WTC11 (cell line): ENCODE data around the gene PHF21B. TPM values are rescaled to one million over a fixed set of nuclear protein-coding genes. Genes with fewer than 3 reads are reported as not detected.

ENCODE experiments used
- ATAC-seq: fragments of 200-7000 bp; cut with Tn5 transposase; 2 replicates; pipeline ENCODE4 v1.10.0; 2021; ENCODE audit warnings: mild to moderate bottlenecking, moderate library complexity
- CTCF ChIA-PET: fragments of 300-600 bp; sonication (Branson Sonifier 250); formaldehyde crosslinking; loops from one replicate; lab custom pipeline; 2021; ENCODE audit warnings: antibody characterized with exemption; lab: Charles Lee
- POLR2A ChIA-PET: fragments of 350-600 bp; sonication (Branson Sonifier 250); formaldehyde crosslinking; loops from one replicate; lab custom pipeline; 2021; ENCODE audit warnings: antibody characterized with exemption; lab: Charles Lee
- DNase-seq: peaks from one replicate; pipeline ENCODE4 v3.0.0; 2021; ENCODE audit warnings: low spot score
- H3K27ac Mint-ChIP-seq: 2 replicates; pipeline ENCODE4 v1.8.0; 2021; ENCODE audit warnings: mixed read lengths
- H3K27me3 Mint-ChIP-seq: 2 replicates; pipeline ENCODE4 v1.8.0; 2021; ENCODE audit warnings: low read depth, mild to moderate bottlenecking, moderate library complexity, mixed read lengths
- H3K36me3 Mint-ChIP-seq: 2 replicates; pipeline ENCODE4 v1.8.0; 2021; ENCODE audit warnings: mixed read lengths
- H3K4me1 Mint-ChIP-seq: 2 replicates; pipeline ENCODE4 v1.8.0; 2022; ENCODE audit warnings: mixed read lengths
- H3K4me3 Mint-ChIP-seq: 2 replicates; pipeline ENCODE4 v1.8.0; 2021; ENCODE audit warnings: mild to moderate bottlenecking, moderate library complexity, mixed read lengths
- H3K9me3 Mint-ChIP-seq: 2 replicates; pipeline ENCODE4 v1.8.0; 2021; ENCODE audit warnings: mixed read lengths
- AFF4 ChIP-seq: sonication (generic); formaldehyde crosslinking; IDR thresholded peaks from 2 replicates; pipeline ENCODE4 v1.8.1; 2023; ENCODE audit warnings: mild to moderate bottlenecking, missing genetic modification reagents, borderline replicate concordance
- CDX4 ChIP-seq: fragments of 250-450 bp; sonication (Bioruptor Pico); IDR thresholded peaks from 2 replicates; pipeline ENCODE4 v1.9.0; 2021; ENCODE audit warnings: moderate library complexity, mild to moderate bottlenecking, inconsistent platforms, borderline replicate concordance
- E2F1 ChIP-seq: sonication (generic); formaldehyde crosslinking; IDR thresholded peaks from 2 replicates; pipeline ENCODE4 v1.8.0; 2022; ENCODE audit warnings: mild to moderate bottlenecking, missing genetic modification reagents
- E2F4 ChIP-seq: sonication (generic); formaldehyde crosslinking; IDR thresholded peaks from 2 replicates; pipeline ENCODE4 v1.8.1; 2022; ENCODE audit warnings: low read depth, mild to moderate bottlenecking, moderate library complexity, missing genetic modification reagents, borderline replicate concordance
- ETV6 ChIP-seq: sonication (generic); formaldehyde crosslinking; IDR thresholded peaks from 2 replicates; pipeline ENCODE4 v1.8.1; 2022; ENCODE audit warnings: mild to moderate bottlenecking, missing genetic modification reagents
- HMGXB4 ChIP-seq: sonication (generic); formaldehyde crosslinking; IDR thresholded peaks from 2 replicates; pipeline ENCODE4 v1.8.1; 2023; ENCODE audit warnings: mild to moderate bottlenecking, moderate library complexity, missing genetic modification reagents
- KAT7 ChIP-seq: sonication (generic); formaldehyde crosslinking; IDR thresholded peaks from 2 replicates; pipeline ENCODE4 v1.8.1; 2023; ENCODE audit warnings: missing genetic modification reagents, mild to moderate bottlenecking, borderline replicate concordance
- MYBL2 ChIP-seq: sonication (generic); formaldehyde crosslinking; IDR thresholded peaks from 2 replicates; pipeline ENCODE4 v1.8.1; 2023; ENCODE audit warnings: mild to moderate bottlenecking, moderate library complexity, missing genetic modification reagents
- NFATC4 ChIP-seq: fragments of 250-450 bp; sonication (Bioruptor Pico); IDR thresholded peaks from 2 replicates; pipeline ENCODE4 v1.9.0; 2021; ENCODE audit warnings: mild to moderate bottlenecking
- NR3C1 ChIP-seq: sonication (generic); formaldehyde crosslinking; conservative IDR thresholded peaks from 2 replicates; pipeline ENCODE4 v1.8.1; 2023; ENCODE audit warnings: low read depth, mild to moderate bottlenecking, missing genetic modification reagents
- PREB ChIP-seq: sonication (generic); formaldehyde crosslinking; IDR thresholded peaks from 2 replicates; pipeline ENCODE4 v1.8.1; 2022; ENCODE audit warnings: mild to moderate bottlenecking, missing genetic modification reagents, moderate library complexity, borderline replicate concordance
- PRRX2 ChIP-seq: fragments of 250-450 bp; sonication (Bioruptor Pico); IDR thresholded peaks from 2 replicates; pipeline ENCODE4 v1.8.0; 2021; ENCODE audit warnings: mild to moderate bottlenecking
- RELA ChIP-seq: sonication (generic); formaldehyde crosslinking; IDR thresholded peaks from 2 replicates; pipeline ENCODE4 v1.8.1; 2022; ENCODE audit warnings: missing genetic modification reagents, mild to moderate bottlenecking, borderline replicate concordance
- SMAD4 ChIP-seq: sonication (generic); formaldehyde crosslinking; IDR thresholded peaks from 2 replicates; pipeline ENCODE4 v1.8.0; 2022; ENCODE audit warnings: mild to moderate bottlenecking, missing genetic modification reagents
- SOX15 ChIP-seq: fragments of 250-450 bp; sonication (Bioruptor Pico); IDR thresholded peaks from 2 replicates; pipeline ENCODE4 v1.9.0; 2021; ENCODE audit warnings: mild to moderate bottlenecking
- STAT6 ChIP-seq: sonication (generic); formaldehyde crosslinking; conservative IDR thresholded peaks from 2 replicates; pipeline ENCODE4 v1.8.1; 2023; ENCODE audit warnings: mild to moderate bottlenecking, low read depth, missing genetic modification reagents, moderate library complexity
- TP53 ChIP-seq: sonication (generic); formaldehyde crosslinking; IDR thresholded peaks from 2 replicates; pipeline ENCODE4 v1.8.1; 2023; ENCODE audit warnings: mild to moderate bottlenecking, missing genetic modification reagents
- USF2 ChIP-seq: sonication (generic); formaldehyde crosslinking; IDR thresholded peaks from 2 replicates; pipeline ENCODE4 v1.8.1; 2023; ENCODE audit warnings: mild to moderate bottlenecking, missing genetic modification reagents, moderate library complexity
- ZNF232 ChIP-seq: sonication (generic); formaldehyde crosslinking; IDR thresholded peaks from 2 replicates; pipeline ENCODE4 v1.8.0; 2022; ENCODE audit warnings: mild to moderate bottlenecking, missing genetic modification reagents
- ZNF281 ChIP-seq: sonication (generic); formaldehyde crosslinking; IDR thresholded peaks from 2 replicates; pipeline ENCODE4 v1.8.0; 2023; ENCODE audit warnings: mild to moderate bottlenecking, missing genetic modification reagents
- total RNA-seq: library from RNA; stranded (reverse); gene quantifications from 3 replicates; pipeline ENCODE4 v1.2.3, GENCODE V29; 2021

The PHF21B gene
- total RNA-seq, 1 experiment from 2014 or later: 107 TPM

GRCh38 chr22:44979154-44979553 lies 30.7 kb downstream of the PHF21B start:
- H3K9me3 Mint-ChIP-seq: peaks cover 5% of the 10 kb centered on the region
- peaks cover 18% of the 10 kb centered on the region for H3K36me3 Mint-ChIP-seq
- H3K27ac Mint-ChIP-seq: 0 out of 2 replicates have a peak overlapping the region, but pooled peaks have one; percentile 12
- ChIA-PET CTCF (no interaction called here), POLR2A (no interaction called here)
- TF ChIP-seq ETV6 (CRISPR knock-in tag) (no peak), STAT6 (no peak), KAT7 (CRISPR knock-in tag) (no peak), E2F4 (CRISPR knock-in tag) (no peak), SOX15 (CRISPR knock-in tag) (no peak), HMGXB4 (no peak), AFF4 (CRISPR knock-in tag) (no peak), PRRX2 (CRISPR knock-in tag) (no peak), SMAD4 (CRISPR knock-in tag) (no peak), PREB (CRISPR knock-in tag) (no peak), TP53 (CRISPR knock-in tag) (no peak), RELA (no peak), NFATC4 (CRISPR knock-in tag) (no peak), NR3C1 (CRISPR knock-in tag) (no peak), E2F1 (CRISPR knock-in tag) (no peak), ZNF281 (CRISPR knock-in tag) (no peak), CDX4 (no peak), ZNF232 (no peak), MYBL2 (no peak), USF2 (CRISPR knock-in tag) (no peak)
- H3K27me3 Mint-ChIP-seq: no peaks in the 10 kb centered on the region
- DNase-seq (no peak), ATAC-seq (no peak)
- H3K4me3 Mint-ChIP-seq: no peak overlapping the region
- peaks cover 65% of the 10 kb centered on the region for H3K4me1 Mint-ChIP-seq
